K562 (cell line): ENCODE results near the gene DIO3. TPM values are rescaled to one million over a fixed set of nuclear protein-coding genes. Genes with fewer than 3 reads are reported as not detected.
A peak's percentile ranks its signal among the peaks of the same experiment; 100 is the strongest.

ENCODE experiments used
- ATAC-seq: fragments of 200-7000 bp; cut with Tn5 transposase; 3 replicates; pipeline ENCODE4 v1.9.1; 2020; ENCODE audit warnings: moderate library complexity
- BruUV-seq: library from RNA; stranded (reverse); fragments of 400-500 nt; replicated peaks from 2 replicates; lab custom pipeline; 2021; lab: Mats Ljungman, UMichigan
- CTCF ChIA-PET: fragments of 300-600 bp; formaldehyde crosslinking; extraction: SDS; loops from one replicate; lab custom pipeline; 2021; ENCODE audit warnings: low intra/inter-chr PET ratio; lab: Yijun Ruan, JAX
- POLR2A ChIA-PET: fragments of 300-600, 350-650 bp; sonication (Branson Sonifier 250); formaldehyde crosslinking; extraction: SDS; loops from one replicate; lab custom pipeline; 2021; ENCODE audit warnings: antibody characterized with exemption, inconsistent platforms; lab: Yijun Ruan, JAX
- DNase-seq, 4 experiments: peaks; one replicate each; pipeline versions ENCODE4 v3.0.0 to v3.0.0-alpha.2; 2011 to 2018; ENCODE audit warnings: low spot score in 3 of 4, mixed read lengths in 3 of 4; ENCODE audit errors: extremely low read depth in 1 of 4
- FAIRE-seq: peaks from 2 replicates; lab custom pipeline; 2011; peaks lifted over from hg19 to GRCh38; lab: Jason Lieb, UNC
- H2AFZ ChIP-seq: 2 replicates; pipeline ENCODE4 v1.6.0; 2011; ENCODE audit warnings: low read depth, low read length, control low read depth, inconsistent platforms
- H3K27ac ChIP-seq: fragments of 200-600 bp; 3 replicates; pipeline ENCODE4 v1.8.0; 2011; ENCODE audit warnings: low read depth, mild to moderate bottlenecking, control low read depth, inconsistent platforms, low read length, moderate library complexity, mixed read lengths; ENCODE audit errors: extremely low read depth
- H3K27me3 ChIP-seq, 2 experiments: fragments of 300-600 bp in 1 of 2; 2 replicates in 1 of 2; 3 replicates in 1 of 2; pipeline versions ENCODE4 v1.6.0 to v1.8.0; 2011; ENCODE audit warnings: inconsistent platforms in 2 of 2, low read length in 2 of 2, mild to moderate bottlenecking in 1 of 2, mixed read lengths in 1 of 2, moderate library complexity in 1 of 2; ENCODE audit not compliant: control insufficient read depth in 2 of 2, insufficient read depth in 2 of 2
- H3K36me3 ChIP-seq: fragments of 300-600 bp; 3 replicates; pipeline ENCODE4 v1.8.0; 2011; ENCODE audit warnings: mild to moderate bottlenecking, low read length, inconsistent platforms; ENCODE audit not compliant: control insufficient read depth, insufficient read depth
- H3K4me1 ChIP-seq, 2 experiments: fragments of 200-600 bp in 1 of 2; replicated peaks in 1 of 2; 2 replicates in 1 of 2; 3 replicates in 1 of 2; pipeline versions ENCODE4 v1.5.1 to v1.8.0; 2011; ENCODE audit warnings: inconsistent platforms in 2 of 2, low read length in 2 of 2, mild to moderate bottlenecking in 1 of 2, mixed read lengths in 1 of 2, moderate library complexity in 1 of 2; ENCODE audit not compliant: control insufficient read depth in 2 of 2, insufficient read depth in 2 of 2
- H3K4me2 ChIP-seq: 2 replicates; pipeline ENCODE4 v1.6.1; 2011; ENCODE audit warnings: low read length, control low read depth, inconsistent platforms, mixed read lengths; ENCODE audit not compliant: insufficient read depth
- H3K4me3 ChIP-seq: fragments of 200-600 bp; sonication (generic), shearing (Covaris generic); 2 replicates; pipeline ENCODE4 v1.5.1; 2016; ENCODE audit warnings: control low read depth, inconsistent platforms
- H3K79me2 ChIP-seq: fragments of 200-600 bp; 3 replicates; pipeline ENCODE4 v1.8.0; 2011; ENCODE audit warnings: low read length, inconsistent platforms; ENCODE audit not compliant: control insufficient read depth, insufficient read depth
- H3K9ac ChIP-seq, 2 experiments: 2 replicates each; pipeline versions ENCODE4 v1.6.0 to v1.6.1; 2011; ENCODE audit warnings: low read depth in 2 of 2, low read length in 2 of 2, control low read depth in 1 of 2, inconsistent platforms in 1 of 2, mild to moderate bottlenecking in 1 of 2, mixed read lengths in 1 of 2; ENCODE audit not compliant: insufficient read depth in 1 of 2
- H3K9me1 ChIP-seq: one replicate; pipeline ENCODE4 v1.6.0; 2011; ENCODE audit warnings: inconsistent platforms, mild to moderate bottlenecking, low read length, moderate library complexity; ENCODE audit not compliant: control insufficient read depth, insufficient read depth
- H3K9me3 ChIP-seq: replicated peaks from 2 replicates; pipeline ENCODE4 v1.5.1; 2011; ENCODE audit warnings: low read depth, low read length, inconsistent platforms; ENCODE audit not compliant: control insufficient read depth, insufficient read depth
- H4K20me1 ChIP-seq: replicated peaks from 2 replicates; pipeline ENCODE4 v1.6.1; 2011; ENCODE audit warnings: low read length, inconsistent platforms, mixed read lengths; ENCODE audit not compliant: control insufficient read depth, insufficient read depth
- ELF1 ChIP-seq: fragments of 200-800 bp; sonication (Bioruptor generic); IDR thresholded peaks from 2 replicates; pipeline ENCODE4 v1.6.1; 2016; ENCODE audit warnings: missing genetic modification characterization, missing compliant biosample characterization
- HNRNPLL ChIP-seq: fragments of 200-400 bp; formaldehyde crosslinking; IDR thresholded peaks from 2 replicates; pipeline ENCODE4 v1.6.1; 2017; ENCODE audit warnings: low read length, low read depth, mild to moderate bottlenecking; ENCODE audit not compliant: poor library complexity, severe bottlenecking
- MBD2 ChIP-seq: sonication (generic); IDR thresholded peaks from 2 replicates; pipeline ENCODE4 v1.6.1; 2016; ENCODE audit warnings: low read depth, borderline replicate concordance
- PHB2 ChIP-seq: fragments of 450-650 bp; IDR thresholded peaks from 2 replicates; pipeline ENCODE4 v1.6.1; 2017; ENCODE audit warnings: low read depth
- ZFX ChIP-seq: sonication (generic); formaldehyde crosslinking; IDR thresholded peaks from 2 replicates; pipeline ENCODE4 v1.8.0; 2022; ENCODE audit warnings: mild to moderate bottlenecking, missing genetic modification reagents, moderate library complexity
- ZNF436 ChIP-seq: fragments of 250-450, 450-650 bp; sonication (Bioruptor Pico); formaldehyde crosslinking; IDR thresholded peaks from 2 replicates; pipeline ENCODE4 v1.7.0; 2020; ENCODE audit warnings: mild to moderate bottlenecking
- ZNF668 ChIP-seq: fragments of 250-450 bp; sonication (Bioruptor Pico); IDR thresholded peaks from 2 replicates; pipeline ENCODE4 v1.8.0; 2022; ENCODE audit warnings: mild to moderate bottlenecking, inconsistent platforms
- WGBS: fragments of 100-300 bp; shearing (Covaris generic); methylation state at CpG from one replicate; pipeline ENCODE4 v1.1.6; 2016; ENCODE audit warnings: low coverage, mixed read lengths; ENCODE audit not compliant: insufficient coverage; ENCODE audit errors: missing lambda C conversion rate; 5-methylcytosine and 5-hydroxymethylcytosine counted together
- in situ Hi-C: fragments of 300-500 bp; cut with MboI; formaldehyde crosslinking; loops from 4 replicates; pipeline ENCODE4 v1.15.0; 2018; ENCODE audit warnings: inconsistent platforms, mixed read lengths
- intact Hi-C: fragments of 100-400 bp; cut with micrococcal nuclease; formaldehyde crosslinking; loops from 2 replicates; pipeline ENCODE4 v1.14.2; 2022
- polyA plus RNA-seq, 8 experiments: library from polyadenylated mRNA; depleted of rRNA in 4 of 8; stranded (reverse) in 5 of 8; unstranded in 3 of 8; fragments of >200 nt; fragmentation: Nextera tagmentation in 2 of 8; fragmentation: Illumina TruSeq in 1 of 8; extraction: Ambion mirVana in 2 of 8; extraction: Trizol in 1 of 8; gene quantifications; 2 replicates each; pipeline versions ENCODE4 v1.2.1 to v1.2.3, GENCODE V29; 2011 to 2014; ENCODE audit warnings: inconsistent platforms in 1 of 8, missing spikeins in 1 of 8
- total RNA-seq, 7 experiments: library from RNA; depleted of rRNA in 6 of 7; stranded (reverse); fragments of >200 nt in 6 of 7; fragmentation: Illumina TruSeq in 2 of 7; extraction: Trizol in 2 of 7; gene quantifications; 2 replicates each; pipeline versions ENCODE4 v1.2.1 to v1.2.3, GENCODE V29; 2011 to 2021; ENCODE audit warnings: low replicate concordance in 1 of 7
- TF ChIP-seq, protein P1 (sequence below), 2 experiments: fragments of 450-650 bp; conservative IDR thresholded peaks; 2 replicates each; pipeline ENCODE4 v1.6.1; 2017; ENCODE audit warnings: mild to moderate bottlenecking in 2 of 2, moderate library complexity in 2 of 2
- TF ChIP-seq, protein P2 (sequence below): IDR thresholded peaks from 2 replicates; pipeline ENCODE4 v1.6.1; 2016; ENCODE audit warnings: missing genetic modification characterization, missing compliant biosample characterization

The DIO3 gene
- total and polyA plus RNA-seq, 9 of the 15 experiments (the other 6 are each of a cell fraction or from before 2014, with no cell fraction given): not detected

GRCh38 chr14:101564444-101564776, 3.1 kb downstream of the DIO3 start:
- no peaks in the 10 kb centered on the region for H3K9me3 ChIP-seq
- intact Hi-C loops (no loop called here), in situ Hi-C loops (no loop called here)
- FAIRE-seq (no peak), DNase-seq (no peak), ATAC-seq (no peak)
- H3K4me1 ChIP-seq: peaks cover 0 to 12% of the 10 kb centered on the region in 2 experiments; a peak in 2 of 5 replicates
- 5% methylated on average over 9 of the region's 21 CpGs for WGBS
- H3K9me1 ChIP-seq: no peaks in the 10 kb centered on the region
- H2AFZ ChIP-seq: no peak overlapping the region
- H3K4me3 ChIP-seq: no peak overlapping the region
- H3K9ac ChIP-seq: no peak overlapping the region
- H4K20me1 ChIP-seq: no peaks in the 10 kb centered on the region
- no peaks in the 10 kb centered on the region for H3K36me3 ChIP-seq
- no peaks in the 10 kb centered on the region for H3K79me2 ChIP-seq
- no TSS peak for BruUV-seq
- TF ChIP-seq ZNF668 (no peak), MBD2 (no peak), HNRNPLL (no peak)
- ChIA-PET POLR2A (no interaction called here), CTCF (no interaction called here)
- H3K4me2 ChIP-seq: no peak overlapping the region
- no peak overlapping the region for H3K27ac ChIP-seq
- peaks cover 7 to 43% of the 10 kb centered on the region in 2 experiments; a peak in 4 of 5 replicates for H3K27me3 ChIP-seq

DNA sequence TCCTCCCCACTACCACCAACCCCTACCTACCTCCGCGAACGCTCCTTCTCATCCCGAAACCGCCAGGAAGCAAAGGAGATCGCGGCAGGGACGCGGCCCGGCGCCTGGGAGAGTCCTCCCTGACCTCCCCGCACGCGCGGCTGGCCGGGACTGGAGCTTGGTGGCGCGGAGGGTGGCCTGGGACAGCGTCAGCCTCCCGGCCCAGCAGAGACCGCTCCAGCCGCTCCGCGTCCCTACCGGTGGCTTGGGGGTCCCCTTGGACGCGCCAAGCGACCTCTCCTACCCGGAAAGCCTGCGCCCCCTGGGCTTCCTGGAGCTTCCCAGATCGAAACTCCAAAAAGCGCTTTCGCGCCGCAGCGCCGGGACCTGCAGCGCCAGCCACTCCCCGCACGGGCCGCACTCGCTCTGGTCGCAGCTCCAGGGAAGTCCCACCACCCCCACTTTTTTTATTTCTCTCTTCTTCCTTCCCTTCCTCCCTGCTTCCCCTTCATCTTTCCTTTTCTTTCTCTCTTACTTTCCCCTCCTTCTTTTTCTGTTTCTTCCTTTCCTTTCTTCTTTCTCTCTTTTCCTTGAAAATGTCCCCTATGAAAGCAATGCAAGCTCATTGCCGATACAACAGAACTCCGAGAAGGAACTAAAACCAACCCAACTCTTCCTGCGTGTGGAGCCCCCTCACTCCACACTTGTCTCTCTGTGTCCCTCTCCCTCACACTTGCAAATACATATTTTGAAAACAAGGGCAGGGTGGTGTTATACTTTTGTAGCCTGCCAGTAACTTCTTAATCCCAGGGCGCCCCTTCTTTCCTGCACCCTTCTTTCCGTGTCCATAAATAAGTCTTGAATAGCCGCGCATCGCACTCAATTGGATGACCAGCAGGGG, 3.8 kb downstream of the DIO3 start:
- no peak for DNase-seq
- no TSS peak for BruUV-seq
- in situ Hi-C loops: no loop called here
- ATAC-seq: no peak
- FAIRE-seq: no peak
- no peak overlapping the region for H2AFZ ChIP-seq
- peaks cover 0 to 12% of the 10 kb centered on the region in 2 experiments; a peak in 2 of 5 replicates for H3K4me1 ChIP-seq
- H3K9me1 ChIP-seq: no peaks in the 10 kb centered on the region
- CTCF ChIA-PET: no interaction called here
- no peaks in the 10 kb centered on the region for H3K9me3 ChIP-seq
- intact Hi-C loops: no loop called here
- WGBS: 2% methylated on average over 32 of the region's 51 CpGs
- H3K79me2 ChIP-seq: no peaks in the 10 kb centered on the region
- no peak overlapping the region for H3K4me3 ChIP-seq
- no peak overlapping the region for H3K4me2 ChIP-seq
- no peaks in the 10 kb centered on the region for H4K20me1 ChIP-seq
- H3K36me3 ChIP-seq: no peaks in the 10 kb centered on the region
- POLR2A ChIA-PET: interaction anchor here (0.6 kb wide), 1 partner anchor 11 kb away, joined by 7 read pairs; no protein-coding TSS in a partner anchor
- H3K9ac ChIP-seq: no peak overlapping the region; a peak in 1 of 4 replicates
- peaks cover 7 to 43% of the 10 kb centered on the region in 2 experiments; a peak in 4 of 5 replicates for H3K27me3 ChIP-seq
- H3K27ac ChIP-seq: no peak overlapping the region
- no peak for TF ChIP-seq PHB2
- no peak for TF ChIP-seq ELF1
- TF ChIP-seq, protein P1, sequence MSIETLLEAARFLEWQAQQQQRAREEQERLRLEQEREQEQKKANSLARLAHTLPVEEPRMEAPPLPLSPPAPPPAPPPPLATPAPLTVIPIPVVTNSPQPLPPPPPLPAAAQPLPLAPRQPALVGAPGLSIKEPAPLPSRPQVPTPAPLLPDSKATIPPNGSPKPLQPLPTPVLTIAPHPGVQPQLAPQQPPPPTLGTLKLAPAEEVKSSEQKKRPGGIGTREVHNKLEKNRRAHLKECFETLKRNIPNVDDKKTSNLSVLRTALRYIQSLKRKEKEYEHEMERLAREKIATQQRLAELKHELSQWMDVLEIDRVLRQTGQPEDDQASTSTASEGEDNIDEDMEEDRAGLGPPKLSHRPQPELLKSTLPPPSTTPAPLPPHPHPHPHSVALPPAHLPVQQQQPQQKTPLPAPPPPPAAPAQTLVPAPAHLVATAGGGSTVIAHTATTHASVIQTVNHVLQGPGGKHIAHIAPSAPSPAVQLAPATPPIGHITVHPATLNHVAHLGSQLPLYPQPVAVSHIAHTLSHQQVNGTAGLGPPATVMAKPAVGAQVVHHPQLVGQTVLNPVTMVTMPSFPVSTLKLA (conservative IDR thresholded peaks at IDR 0.05): no peak
- TF ChIP-seq ZNF436 (CRISPR knock-in tag): no peak
- TF ChIP-seq ZFX: no peak
- TF ChIP-seq, protein P2, sequence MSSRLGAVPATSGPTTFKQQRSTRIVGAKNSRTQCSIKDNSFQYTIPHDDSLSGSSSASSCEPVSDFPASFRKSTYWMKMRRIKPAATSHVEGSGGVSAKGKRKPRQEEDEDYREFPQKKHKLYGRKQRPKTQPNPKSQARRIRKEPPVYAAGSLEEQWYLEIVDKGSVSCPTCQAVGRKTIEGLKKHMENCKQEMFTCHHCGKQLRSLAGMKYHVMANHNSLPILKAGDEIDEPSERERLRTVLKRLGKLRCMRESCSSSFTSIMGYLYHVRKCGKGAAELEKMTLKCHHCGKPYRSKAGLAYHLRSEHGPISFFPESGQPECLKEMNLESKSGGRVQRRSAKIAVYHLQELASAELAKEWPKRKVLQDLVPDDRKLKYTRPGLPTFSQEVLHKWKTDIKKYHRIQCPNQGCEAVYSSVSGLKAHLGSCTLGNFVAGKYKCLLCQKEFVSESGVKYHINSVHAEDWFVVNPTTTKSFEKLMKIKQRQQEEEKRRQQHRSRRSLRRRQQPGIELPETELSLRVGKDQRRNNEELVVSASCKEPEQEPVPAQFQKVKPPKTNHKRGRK (tag): peak; percentile 87
